HG02840 (cell line): ENCODE data around the gene TSPEAR.

ENCODE experiments used
- ATAC-seq: cut with Tn5 transposase; IDR thresholded peaks from one replicate; pipeline ENCODE4 v1.9.1; 2021; ENCODE audit warnings: mild to moderate bottlenecking, moderate library complexity, moderate number of reproducible peaks; ENCODE audit not compliant: unreplicated experiment, low FRiP score

TSPEAR gene

GRCh38 chr21:44711327-44712202 lies at the start of gene TSPEAR:
TSS of gene TSPEAR (minus strand) at chr21:44711572. CDS start at chr21:44711514, 58 bp downstream.
- ATAC-seq: no peak

DNA sequence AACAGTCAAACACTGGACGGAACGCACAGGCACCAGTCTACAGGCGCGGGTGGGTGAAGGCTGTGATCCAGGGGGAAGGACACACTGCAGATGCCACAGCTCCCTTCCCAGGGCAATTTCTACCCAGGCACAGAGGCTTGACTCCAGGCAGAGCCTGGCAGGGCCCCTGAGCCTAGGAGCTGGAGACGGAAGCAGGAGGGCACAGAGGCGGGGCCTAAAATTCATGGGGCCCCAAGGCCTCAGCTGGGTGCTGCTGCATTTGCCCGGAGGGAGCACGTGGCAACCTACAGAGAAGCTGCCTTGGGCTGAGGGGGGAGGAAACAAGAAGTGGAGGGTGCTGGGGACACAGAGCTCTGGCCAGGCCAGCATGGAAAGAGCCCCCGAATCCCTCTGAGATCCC lies 49.0 kb upstream of the TSPEAR start:
- no peak for ATAC-seq

DNA sequence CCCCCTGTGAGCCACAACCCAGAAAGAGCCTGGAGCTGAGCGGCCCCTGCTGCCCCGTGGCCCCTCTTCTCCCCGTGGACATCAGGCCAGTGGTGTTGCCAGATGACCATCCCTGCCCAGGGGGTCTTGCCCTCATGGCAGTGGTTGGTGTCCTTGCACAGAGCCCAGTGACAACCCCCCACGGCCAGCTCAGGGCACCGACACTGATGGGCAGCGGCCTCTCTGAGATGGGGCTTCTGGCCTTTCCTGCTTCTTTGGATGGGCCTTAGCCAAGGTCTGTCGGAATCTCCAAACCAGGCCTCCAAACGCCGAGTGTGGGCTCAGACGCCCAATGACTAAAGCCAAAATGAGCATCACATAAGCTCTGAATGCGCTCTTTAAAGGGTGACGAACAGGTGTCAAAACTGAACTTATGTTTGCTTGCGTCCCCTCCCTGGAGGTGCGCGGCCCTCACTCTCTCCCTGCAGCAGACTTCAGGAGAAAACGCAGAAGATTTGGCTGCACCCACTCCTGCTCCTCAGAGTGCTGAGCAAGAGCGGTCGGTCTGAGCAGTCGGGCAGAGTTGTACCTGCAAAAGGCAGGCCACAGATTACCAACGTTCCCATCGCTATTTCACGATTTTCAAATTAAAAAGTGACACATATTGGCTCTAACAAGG lies 48.4 kb upstream of the TSPEAR start:
- no peak for ATAC-seq

DNA sequence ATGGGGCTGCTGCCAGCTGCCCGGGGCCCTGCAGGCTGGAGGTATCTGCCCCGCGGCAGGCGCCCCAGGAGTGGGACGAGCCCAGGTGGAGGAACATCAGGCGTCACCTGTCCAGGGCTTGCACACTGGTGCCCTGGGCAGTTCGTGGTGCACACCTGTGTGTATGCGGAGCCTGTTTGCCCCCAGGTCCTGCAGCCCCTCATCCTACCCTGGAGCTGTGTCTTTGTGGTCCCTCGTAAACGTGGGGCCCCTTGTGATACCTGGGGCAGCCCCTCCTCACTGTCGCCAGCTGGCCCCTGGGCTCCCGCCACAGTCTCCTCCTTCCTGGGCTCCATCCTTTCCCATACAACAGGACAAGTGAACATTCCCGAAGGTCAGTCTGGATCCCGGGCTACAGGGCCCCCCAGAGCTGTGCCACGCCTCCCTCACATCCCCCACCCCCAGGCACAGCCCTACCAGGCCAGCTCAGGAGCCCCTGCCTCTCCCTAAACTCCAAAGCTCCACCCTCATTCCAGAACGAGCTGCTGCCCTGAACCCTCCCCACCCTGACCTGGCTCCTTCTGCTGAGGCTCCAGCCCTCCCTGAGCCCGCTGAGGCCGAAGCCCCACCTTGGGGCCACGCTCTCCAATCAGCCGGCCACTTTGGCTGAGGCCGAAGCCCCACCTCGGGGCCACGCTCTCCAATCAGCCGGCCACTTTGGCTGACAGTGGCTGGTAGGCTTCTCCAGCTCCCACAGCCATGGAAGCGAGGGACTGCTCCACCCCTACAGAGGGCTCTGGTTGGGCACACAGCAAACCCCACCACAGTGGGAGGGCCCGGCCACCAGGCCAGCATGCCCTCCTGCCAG lies 47.6 kb upstream of the TSPEAR start:
- no peak for ATAC-seq

- no peak for ATAC-seq
Observed at GRCh38 chr21:44758141-44758561, 46.8 kb upstream of the TSPEAR start.

GRCh38 chr21:44757731-44758130 lies 46.4 kb upstream of the TSPEAR start:
- ATAC-seq: no peak

DNA sequence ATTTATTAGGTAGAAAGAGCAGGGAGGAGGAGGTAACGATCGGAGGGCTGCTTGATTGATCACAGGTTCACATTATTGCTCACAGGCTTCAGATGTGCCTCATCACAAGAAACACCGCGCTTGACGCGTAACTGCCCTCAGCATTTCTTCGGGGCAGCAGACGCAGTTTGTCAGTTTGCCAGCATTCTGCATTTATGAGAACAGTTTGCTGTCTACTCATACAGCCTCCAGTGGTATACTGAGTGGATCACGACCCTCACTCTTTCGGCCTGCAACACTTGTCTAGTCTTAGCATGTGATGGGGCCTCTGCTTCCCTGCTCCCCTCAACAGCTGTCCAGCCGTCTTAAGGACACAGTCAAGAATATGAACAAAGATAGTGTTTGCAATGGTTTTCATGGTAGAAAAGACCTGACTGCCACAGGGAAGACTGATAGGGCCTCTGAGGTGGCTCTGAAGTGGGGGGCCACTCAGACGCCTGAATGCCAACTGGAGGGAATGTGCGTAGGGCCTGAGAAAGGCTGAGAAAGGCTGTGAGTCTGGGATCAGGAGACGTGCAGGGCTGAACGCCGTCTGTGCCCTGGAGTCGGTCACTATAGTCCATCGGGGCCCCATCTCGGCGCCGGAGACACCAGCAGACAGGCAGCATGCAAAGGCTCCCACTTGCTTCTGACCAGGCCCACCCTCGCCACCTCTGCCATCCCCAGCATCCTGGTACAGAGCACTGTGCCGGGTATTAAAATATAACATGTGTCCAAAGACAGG lies 45.2 kb upstream of the TSPEAR start:
- no peak for ATAC-seq

- ATAC-seq: no peak
Observed at GRCh38 chr21:44755227-44755626, 43.9 kb upstream of the TSPEAR start.

DNA sequence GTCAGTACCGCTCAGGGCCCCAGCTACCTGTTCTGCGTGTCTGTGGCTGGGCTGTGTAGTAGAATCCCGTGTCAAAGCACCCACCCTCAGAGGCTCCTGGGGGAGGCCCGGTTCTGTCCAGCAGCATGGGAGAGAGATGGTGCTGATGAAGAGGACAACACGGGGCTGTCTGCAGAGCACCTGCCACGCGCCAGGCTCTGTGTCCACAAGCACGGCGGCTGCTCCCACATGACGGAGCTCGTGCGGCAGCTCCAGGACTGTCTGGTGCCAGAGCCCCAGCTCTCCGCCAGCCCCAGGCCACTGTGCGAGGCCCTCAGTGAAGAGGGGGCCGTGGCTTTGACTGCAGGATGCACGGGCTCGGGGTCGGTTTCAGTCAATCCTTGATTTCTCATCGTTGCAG lies 42.0 kb upstream of the TSPEAR start:
- ATAC-seq: no peak

- ATAC-seq: no peak
Observed at GRCh38 chr21:44752671-44753235, 41.4 kb upstream of the TSPEAR start.

DNA sequence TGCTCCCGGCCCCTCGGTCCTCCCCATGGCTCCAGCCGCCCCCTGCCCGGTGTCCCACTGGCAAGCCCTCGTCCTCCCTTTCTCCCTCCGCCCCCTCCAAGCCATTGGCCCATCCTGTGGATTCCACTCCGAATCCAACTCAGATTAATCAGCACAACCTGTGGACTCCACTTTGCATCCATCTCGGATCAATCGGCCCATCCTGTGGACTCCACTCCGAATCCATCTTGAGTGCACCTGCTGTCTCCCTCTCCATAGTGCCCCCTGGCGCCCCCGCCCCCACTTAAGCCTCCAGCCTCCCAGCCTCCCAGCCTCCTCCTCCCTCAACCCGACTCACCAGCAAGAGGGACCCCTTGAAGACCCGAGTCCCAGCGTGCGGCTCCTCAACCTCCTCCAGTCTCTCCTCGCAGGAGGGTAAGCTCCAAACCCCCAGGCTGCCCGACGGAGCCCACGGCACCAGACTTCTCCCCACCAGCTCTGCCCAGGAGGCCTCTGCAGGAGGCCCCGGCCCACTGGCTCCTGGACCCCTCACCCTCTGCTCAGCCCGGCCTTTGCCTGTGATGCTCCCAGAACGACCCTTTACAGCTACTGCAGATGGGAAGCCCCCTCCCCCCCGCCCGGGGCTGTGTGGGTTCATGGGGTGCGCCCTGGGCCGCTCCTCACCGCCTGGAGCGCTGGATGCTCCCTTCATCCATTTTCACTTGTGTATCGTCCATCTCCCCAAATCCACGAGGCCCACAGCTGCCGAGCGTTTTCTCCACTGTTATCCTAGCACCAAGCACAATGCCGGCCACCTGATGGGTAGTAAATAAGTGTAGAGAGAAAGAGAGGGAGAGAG lies 40.6 kb upstream of the TSPEAR start:
- ATAC-seq: no peak

GRCh38 chr21:44751186-44751798 lies 39.9 kb upstream of the TSPEAR start:
- ATAC-seq: no peak

DNA sequence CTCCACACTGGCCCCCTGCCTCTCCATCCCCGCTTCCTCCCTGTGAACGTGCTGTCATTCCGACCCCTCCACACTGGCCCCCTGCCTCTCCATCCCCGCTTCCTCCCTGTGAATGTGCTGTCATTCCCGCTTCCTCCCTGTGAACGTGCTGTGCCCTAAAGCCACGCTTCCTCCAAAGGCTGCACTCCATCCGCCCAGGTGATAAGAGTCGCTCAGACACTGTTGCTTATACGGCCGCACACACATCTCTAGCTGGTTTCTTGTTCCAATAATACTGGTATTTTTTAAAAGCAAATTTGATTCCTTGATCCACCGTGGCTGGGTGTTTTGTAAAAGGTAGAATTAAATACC lies 39.3 kb upstream of the TSPEAR start:
- no peak for ATAC-seq

GRCh38 chr21:44749759-44750674 lies 38.6 kb upstream of the TSPEAR start:
- ATAC-seq: no peak

GRCh38 chr21:44749116-44749758 lies 37.9 kb upstream of the TSPEAR start:
- no peak for ATAC-seq

DNA sequence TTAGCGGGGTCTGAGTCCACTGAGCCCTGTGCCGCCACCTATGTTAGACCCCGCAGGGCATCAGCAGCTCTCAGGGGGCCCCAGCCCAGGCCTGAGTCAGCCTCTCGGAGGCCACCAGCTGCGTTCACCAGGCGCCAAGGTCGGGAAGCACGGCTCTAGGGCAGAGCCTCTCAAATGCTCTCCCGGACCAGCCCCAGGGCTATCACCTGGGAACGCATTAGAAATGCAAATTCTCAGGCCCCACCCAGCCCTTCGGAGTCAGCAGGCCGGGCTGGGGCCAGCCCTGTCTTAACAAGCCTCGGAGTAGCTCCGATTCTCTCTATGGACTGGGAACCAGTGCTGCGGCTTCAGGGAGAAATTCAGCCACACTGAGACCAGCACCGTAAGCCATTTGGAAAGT lies 37.2 kb upstream of the TSPEAR start:
- no peak for ATAC-seq
